HL-60/S4 (cell line): ENCODE measurements around the gene MYOZ3.

Experiments
- in situ Hi-C: fragments of 300-500 bp; cut with MboI; formaldehyde crosslinking; loops from 2 replicates; pipeline ENCODE4 v1.14.3; 2022; ENCODE audit warnings: low sequenced_read_pairs

MYOZ3 gene

GRCh38 chr5:150689120-150689519 lies 28.1 kb downstream of the MYOZ3 start:
- in situ Hi-C loops: no loop called here

GRCh38 chr5:150690760-150691159 lies 29.7 kb downstream of the MYOZ3 start:
- in situ Hi-C loops: no loop called here

- in situ Hi-C loops: no loop called here
Observed at GRCh38 chr5:150692276-150692675, 31.2 kb downstream of the MYOZ3 start.

GRCh38 chr5:150694612-150695011 lies 33.6 kb downstream of the MYOZ3 start:
- in situ Hi-C loops: no loop called here

GRCh38 chr5:150700246-150700593 lies 39.2 kb downstream of the MYOZ3 start:
- in situ Hi-C loops: no loop called here

GRCh38 chr5:150700594-150701377 lies 39.7 kb downstream of the MYOZ3 start, which contains the start of gene RBM22:
RBM22 (minus strand) TSS chr5:150701062; CDS start chr5:150700985, 77 bp downstream.
- in situ Hi-C loops: no loop called here

- in situ Hi-C loops: no loop called here
Observed at GRCh38 chr5:150703762-150704161, 42.7 kb downstream of the MYOZ3 start.

- in situ Hi-C loops: no loop called here
Observed at GRCh38 chr5:150706776-150707390, 45.8 kb downstream of the MYOZ3 start.

- in situ Hi-C loops: no loop called here
Observed at GRCh38 chr5:150710165-150710564, 49.1 kb downstream of the MYOZ3 start.

GRCh38 chr5:150723845-150724244 lies 62.8 kb downstream of the MYOZ3 start:
- in situ Hi-C loops: no loop called here
